Suppressor macrophage treated with lipopolysaccharide for 4 hours (primary cell): ENCODE results near the gene CENPS.
"Not testable (repeated sequence)": the region's sequence is repeated elsewhere in the genome, so short reads cannot be mapped to it uniquely, and the experiment has no call there.

Experiments used
- DNase-seq: peaks from one replicate; pipeline ENCODE4 v3.0.0-alpha.2; 2020

Gene CENPS

GRCh38 chr1:10430216-10431069 is at the start of gene CENPS:
TSS of gene CENPS (plus strand) at chr1:10430433. CDS start at chr1:10430518, 85 bp downstream.
- peak; percentile 95 for DNase-seq

DNA sequence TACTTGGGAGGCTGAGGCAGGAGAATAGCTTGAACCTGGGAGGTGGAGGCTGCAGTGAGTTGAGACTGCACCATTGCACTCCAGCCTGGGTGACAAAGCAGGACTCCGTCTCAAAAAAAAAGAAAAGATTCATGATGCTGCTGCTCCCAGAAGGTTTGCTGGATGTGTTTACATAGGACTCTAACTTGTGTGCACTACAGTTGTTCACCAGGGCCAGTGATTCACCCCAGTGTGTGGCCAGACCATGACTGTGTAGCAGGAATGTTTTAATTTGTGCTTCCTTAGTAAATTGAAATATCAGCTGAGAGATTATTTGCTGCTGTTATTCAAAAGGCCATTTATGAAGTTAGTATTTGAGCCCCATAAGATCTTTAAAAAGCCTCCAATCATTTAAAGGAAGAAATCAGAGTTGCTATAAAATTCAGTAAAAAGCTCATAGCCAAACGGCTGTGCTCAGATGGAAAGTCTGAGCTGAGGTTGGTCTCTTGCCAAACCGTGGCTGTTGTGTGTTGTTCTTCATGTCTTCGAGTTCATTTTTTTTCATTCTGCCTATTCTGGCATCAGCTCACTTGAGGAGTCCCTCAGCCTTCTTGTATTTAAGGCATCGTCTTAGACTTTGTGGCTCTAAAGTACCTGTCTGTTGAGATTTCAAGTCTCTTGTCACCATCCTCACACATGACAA is 49.5 kb upstream of the CENPS start:
- no peak for DNase-seq

GRCh38 chr1:10383630-10384029 is 46.6 kb upstream of the CENPS start:
- DNase-seq = no peak

DNA sequence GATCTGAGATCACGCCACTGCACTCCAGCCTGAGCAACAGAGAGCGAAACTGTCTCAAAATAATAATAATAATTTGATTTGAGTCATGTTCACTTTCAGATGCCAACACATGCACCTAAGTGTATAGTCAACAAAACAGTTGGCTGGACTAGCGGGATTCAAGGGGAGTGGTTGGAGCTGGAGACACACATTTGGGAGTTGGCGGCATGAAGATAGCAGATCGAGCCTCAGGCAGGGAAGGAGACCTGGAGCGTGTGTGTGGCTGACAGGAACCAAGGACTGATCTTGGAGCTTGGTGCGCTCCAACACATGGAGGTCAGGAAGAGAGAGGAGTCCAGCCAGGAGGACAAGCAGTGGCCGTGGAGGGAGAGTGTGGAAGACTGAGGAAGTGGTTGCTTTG is 46.0 kb upstream of the CENPS start:
- no peak for DNase-seq

DNA sequence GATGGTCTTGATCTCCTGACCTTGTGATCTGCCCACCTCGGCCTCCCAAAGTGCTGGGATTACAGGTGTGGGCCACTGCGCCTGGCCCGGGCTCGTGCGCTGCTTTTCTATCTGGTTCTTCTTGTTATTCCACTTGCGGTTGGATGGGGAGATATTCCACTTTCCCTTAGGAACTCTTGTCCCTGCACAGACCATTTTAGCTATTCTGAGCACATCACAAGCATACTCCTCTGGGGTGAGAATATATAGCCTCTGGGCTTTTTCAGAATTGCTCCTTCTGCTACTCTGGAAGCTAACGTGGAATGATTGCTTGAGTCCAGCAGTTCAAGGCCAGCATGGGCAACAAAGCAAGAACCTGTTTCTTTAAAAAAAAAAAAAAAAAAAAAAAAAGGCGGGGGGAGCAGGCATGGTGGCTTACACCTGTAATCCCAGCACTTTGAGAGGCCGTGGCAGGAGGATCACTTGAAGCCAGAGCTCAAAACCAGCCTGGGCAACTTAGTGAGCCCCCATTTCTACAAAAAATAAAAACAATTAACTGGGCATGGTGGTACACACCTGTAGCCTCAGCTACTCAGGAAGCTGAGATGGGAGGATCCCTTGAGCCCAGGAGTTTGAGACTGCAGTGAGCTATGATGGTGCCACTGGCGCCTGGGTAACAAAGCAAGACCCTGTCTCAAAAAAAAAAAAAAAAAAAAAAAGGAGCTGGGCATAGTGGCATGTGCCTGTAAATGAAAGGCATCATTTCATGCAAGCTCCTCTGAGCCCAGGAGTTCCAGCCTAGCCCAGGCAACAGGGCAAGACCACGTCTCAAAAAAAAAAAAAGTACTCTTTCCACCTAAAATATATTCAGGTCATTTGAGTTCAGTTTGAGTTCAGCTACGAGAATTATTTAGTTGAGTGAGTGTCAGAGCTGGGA is 43.2 kb upstream of the CENPS start:
- no peak for DNase-seq

GRCh38 chr1:10387677-10388386 is 42.4 kb upstream of the CENPS start:
- DNase-seq = peak; percentile 78

- no peak for DNase-seq
Observed at GRCh38 chr1:10388387-10388715, 41.9 kb upstream of the CENPS start.

DNA sequence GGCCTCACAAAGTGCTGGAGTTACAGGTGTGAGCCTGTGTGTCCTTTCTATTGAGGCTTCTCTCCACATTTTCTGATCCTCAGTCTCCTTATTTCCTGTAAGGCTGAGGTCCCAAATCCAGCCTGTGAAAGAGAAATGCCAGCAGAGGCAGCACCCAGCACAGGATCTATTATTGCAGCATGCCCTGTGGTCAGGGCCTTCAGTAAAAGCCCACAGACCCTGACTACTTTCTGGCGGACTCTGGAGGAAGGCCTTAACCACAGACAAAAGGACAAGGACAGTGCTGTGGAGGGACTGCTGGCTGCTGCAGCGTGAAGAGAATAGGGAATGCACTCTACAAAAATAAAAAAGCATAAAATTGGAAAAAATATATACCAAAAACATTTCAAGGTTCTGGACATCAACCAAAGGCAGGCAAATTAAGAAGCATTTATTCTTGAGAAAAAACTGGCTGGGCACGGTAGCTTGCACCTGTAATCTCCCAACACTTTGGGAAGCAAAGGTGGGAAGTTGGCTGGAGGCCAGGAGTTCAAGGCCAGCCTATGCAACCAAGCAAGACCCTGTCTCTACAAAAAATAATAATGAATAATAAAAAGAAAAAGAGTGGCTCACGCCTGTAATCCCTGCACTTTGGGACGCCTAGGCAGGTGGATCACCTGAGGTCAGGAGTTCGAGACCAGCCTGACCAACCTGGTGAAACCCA is 40.8 kb upstream of the CENPS start:
- DNase-seq = no peak

- DNase-seq = no peak
Observed at GRCh38 chr1:10396870-10397269, 33.4 kb upstream of the CENPS start.

DNA sequence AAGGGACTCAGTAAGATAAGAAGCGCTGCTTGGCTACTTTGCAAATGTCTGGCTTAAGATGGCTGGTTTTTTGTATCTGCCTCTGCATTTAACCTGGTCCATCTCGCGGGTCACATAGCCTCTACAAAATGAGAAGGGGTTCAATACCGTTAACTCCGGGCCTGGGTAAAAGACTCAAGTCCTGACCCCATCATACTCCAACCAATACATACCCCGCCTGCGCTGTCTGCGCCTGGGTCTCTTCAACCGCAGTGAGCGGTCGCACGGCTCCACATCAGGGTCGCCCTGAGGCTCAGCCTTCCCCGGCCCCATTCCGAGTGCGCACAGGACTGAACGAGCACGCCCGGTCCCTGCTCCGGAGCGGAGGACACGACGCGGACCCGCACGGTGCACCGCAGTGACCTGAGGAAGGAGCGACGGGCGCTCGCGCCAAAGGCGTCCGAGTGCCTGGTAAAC is 31.9 kb upstream of the CENPS start:
- no peak for DNase-seq

GRCh38 chr1:10398734-10399443 is 31.3 kb upstream of the CENPS start, which contains the start of gene PGD:
TSS of gene PGD (plus strand) at chr1:10399064. CDS start at chr1:10399118, 54 bp downstream.
- DNase-seq = peak; percentile 99

GRCh38 chr1:10399444-10399941 is 30.7 kb upstream of the CENPS start:
- DNase-seq = peak; percentile 87

DNA sequence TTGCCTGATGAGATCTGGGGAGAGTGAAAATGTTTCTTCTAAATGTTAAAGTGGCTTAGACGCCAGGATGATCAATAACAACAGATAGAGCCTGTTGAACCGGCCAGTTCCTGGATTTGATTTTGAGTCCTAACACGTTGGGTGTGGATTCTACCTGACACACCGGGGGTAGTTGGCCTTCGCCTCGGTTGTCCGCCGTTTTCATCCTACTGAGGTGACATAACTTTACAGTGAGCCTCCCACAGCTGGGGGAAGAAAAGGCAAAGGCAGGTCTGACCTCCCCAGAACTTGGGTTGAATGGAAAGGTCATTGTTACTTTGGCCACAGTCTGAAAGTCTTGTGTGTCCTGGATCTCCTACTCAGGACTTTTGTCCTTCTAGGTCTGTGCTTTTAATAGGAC is 30.2 kb upstream of the CENPS start:
- DNase-seq = no peak

GRCh38 chr1:10401281-10401680 is 29.0 kb upstream of the CENPS start:
- no peak for DNase-seq

DNA sequence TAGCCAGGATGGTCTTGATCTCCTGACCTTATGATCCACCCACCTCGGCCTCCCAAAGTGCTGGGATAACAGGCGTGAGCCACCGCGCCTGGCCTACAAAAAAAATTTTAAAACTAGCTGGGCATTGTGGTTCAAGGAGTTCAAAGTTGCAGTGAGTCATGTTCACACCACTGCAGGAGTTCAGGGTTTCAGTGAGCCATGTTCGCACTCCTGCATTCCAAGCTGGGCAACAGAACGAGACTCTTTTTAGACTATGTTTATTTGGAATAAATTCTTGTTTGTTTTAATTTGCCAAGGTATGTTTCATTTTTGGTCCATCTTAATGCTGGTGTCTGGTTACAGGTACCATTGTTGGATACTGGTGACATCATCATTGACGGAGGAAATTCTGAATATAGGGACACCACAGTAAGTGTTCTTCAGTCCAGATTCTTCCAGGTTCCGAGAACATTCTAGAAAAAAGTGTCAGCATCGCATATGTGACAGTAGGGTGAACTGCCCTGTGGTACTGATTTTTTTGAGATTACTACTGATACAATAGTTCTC is 27.4 kb upstream of the CENPS start:
- no peak for DNase-seq

DNA sequence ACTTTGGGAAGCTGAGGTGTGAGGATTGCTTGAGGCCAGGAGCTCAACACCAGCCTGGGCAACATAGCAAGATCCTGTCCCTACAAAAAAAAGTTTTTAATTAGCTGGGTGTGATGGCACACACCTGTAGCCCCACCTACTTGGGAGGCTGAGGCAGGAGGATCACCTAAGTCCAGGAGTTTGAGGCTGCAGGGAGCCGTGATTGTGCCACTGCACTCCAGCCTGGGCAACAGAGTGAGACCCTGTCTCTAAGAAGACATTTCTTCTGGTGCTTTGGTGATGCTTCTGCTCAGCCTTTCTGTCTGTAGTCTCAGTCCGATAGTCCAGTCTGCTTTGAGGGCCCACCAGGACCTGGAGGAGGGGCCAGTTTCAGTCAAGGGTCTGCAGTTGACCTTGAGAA is 23.0 kb upstream of the CENPS start:
- DNase-seq = no peak

DNA sequence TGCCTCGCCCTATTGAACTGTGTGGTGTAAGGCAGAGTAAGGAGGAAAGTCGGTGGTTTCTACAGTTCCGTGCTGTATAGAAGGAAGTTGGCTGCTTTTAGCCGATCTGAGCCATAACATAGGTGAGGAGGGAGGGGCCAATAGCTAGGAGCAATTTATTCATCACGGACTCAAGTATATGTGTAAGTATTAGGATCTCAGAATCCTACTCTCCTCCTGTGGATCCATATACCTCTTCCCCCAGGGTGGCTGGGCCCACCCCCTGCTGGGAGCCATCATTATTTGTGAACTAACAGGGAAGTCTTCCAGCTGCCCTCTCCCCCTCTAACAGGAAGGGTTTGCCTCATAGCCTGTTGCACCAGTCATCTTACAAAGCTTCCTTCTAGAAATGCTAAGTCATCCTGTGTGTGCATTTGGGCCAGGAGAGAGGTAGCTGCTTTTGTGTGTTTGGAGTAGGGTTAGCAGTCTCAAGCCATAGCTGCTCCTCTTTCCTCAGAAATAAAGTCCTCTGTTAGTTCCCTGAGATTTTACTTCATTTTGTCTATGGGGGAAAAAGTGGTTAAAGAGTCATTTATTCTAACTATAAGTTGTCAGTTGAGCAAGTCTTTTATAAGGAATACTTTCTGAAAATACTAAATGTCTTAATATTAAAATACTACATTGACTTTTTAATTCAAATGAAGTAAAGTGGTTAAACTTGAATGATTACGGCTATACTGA is 14.9 kb upstream of the CENPS start:
- DNase-seq = peak; percentile 90

DNA sequence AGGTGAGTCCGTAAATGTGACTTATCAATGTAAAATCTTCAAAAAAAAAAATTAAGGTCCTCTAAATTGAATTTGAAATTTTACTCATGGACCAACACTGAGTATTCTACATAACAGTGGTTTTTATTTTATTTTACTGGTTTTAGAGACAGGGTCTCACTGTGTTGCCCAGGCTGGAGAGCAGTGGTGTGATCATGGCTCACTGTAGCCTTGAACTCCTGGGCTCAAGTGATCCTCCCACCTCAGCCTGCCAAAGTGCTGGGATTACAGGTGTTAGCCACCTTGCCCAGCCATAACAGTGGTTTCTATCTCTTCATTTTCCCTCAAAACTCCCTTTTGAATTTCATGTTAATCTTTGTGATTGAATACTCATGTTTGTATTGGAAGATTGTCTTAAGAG is 14.3 kb upstream of the CENPS start:
- DNase-seq = not testable (repeated sequence)

DNA sequence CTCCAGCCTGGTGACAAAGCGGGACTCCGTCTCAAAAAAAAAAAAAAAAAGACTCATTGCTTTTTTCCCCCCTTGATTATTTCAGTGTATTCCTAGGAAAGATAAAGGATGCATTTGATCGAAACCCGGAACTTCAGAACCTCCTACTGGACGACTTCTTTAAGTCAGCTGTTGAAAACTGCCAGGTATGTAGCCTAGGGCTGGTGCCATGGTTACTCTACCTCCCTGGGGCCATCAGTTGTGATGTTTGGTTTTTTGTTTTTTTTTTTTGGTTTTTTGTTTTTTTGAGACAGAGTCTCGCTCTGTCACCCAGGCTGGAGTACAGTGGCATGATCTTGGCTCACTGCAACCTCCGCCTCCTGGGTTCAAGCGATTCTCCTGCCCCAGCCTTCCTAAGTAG is 11.5 kb upstream of the CENPS start:
- DNase-seq = not testable (repeated sequence)

DNA sequence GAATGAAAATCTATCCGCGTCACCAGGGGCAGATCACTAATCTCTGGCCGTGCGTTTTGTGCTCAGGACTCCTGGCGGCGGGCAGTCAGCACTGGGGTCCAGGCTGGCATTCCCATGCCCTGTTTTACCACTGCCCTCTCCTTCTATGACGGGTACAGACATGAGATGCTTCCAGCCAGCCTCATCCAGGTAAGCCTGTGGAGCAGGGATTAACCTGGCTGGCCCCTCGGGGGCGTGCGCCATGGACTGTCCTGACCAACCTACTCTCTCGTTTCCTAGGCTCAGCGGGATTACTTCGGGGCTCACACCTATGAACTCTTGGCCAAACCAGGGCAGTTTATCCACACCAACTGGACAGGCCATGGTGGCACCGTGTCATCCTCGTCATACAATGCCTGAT is 10.9 kb upstream of the CENPS start:
- DNase-seq = no peak
